CD14-positive monocyte (primary cell): ENCODE data around the gene FGF14. TPM values are rescaled to one million over a fixed set of nuclear protein-coding genes. Genes with fewer than 3 reads are reported as not detected.

Experiments used
- DNase-seq, 3 donors: peaks; one replicate each; pipeline ENCODE4 v3.0.0-alpha.2; 2011 to 2022
- H2AFZ ChIP-seq: 2 replicates; pipeline ENCODE4 v1.6.0; 2012; ENCODE audit warnings: mild to moderate bottlenecking, low read depth, low read length, inconsistent platforms; ENCODE audit not compliant: insufficient read depth, poor library complexity, severe bottlenecking
- H3K27ac ChIP-seq, 2 donors: 1 replicate in 1 of 2; 2 replicates in 1 of 2; pipeline ENCODE4 v1.5.1; 2012 to 2013; ENCODE audit warnings: low read length in 2 of 2, control low read depth in 1 of 2, inconsistent platforms in 1 of 2, low read depth in 1 of 2, mild to moderate bottlenecking in 1 of 2
- H3K27me3 ChIP-seq, 2 donors: one replicate each; pipeline versions ENCODE4 v1.6.0 to v1.6.1; 2011 to 2013; ENCODE audit warnings: low read length in 2 of 2; ENCODE audit not compliant: control insufficient read depth in 2 of 2, insufficient read depth in 2 of 2
- H3K36me3 ChIP-seq, 2 donors: replicated peaks in 1 of 2; 1 replicate in 1 of 2; 2 replicates in 1 of 2; pipeline versions ENCODE4 v1.5.1 to v1.6.1; 2012 to 2013; ENCODE audit warnings: low read length in 2 of 2, control low read depth in 1 of 2, inconsistent platforms in 1 of 2, mild to moderate bottlenecking in 1 of 2; ENCODE audit not compliant: insufficient read depth in 2 of 2, control insufficient read depth in 1 of 2
- H3K4me1 ChIP-seq, 2 donors: 1 replicate in 1 of 2; 2 replicates in 1 of 2; pipeline versions ENCODE4 v1.5.1 to v1.6.1; 2012 to 2013; ENCODE audit warnings: low read length in 2 of 2, control low read depth in 1 of 2, inconsistent platforms in 1 of 2, mild to moderate bottlenecking in 1 of 2, moderate library complexity in 1 of 2; ENCODE audit not compliant: insufficient read depth in 2 of 2, control insufficient read depth in 1 of 2
- H3K4me2 ChIP-seq: replicated peaks from 2 replicates; pipeline ENCODE3; 2012; ENCODE audit warnings: low read length, moderate library complexity, mild to moderate bottlenecking; ENCODE audit not compliant: poor library complexity, severe bottlenecking; ENCODE audit errors: extremely low read depth
- H3K4me3 ChIP-seq, 3 experiments: fragments of 200-600 bp in 1 of 3; sonication (generic) in 1 of 3; replicated peaks in 1 of 3; 1 replicate in 2 of 3; 2 replicates in 1 of 3; pipeline ENCODE4 v1.5.1; 2011 to 2013; ENCODE audit warnings: low read length in 3 of 3, mild to moderate bottlenecking in 3 of 3, control low read depth in 2 of 3, low read depth in 2 of 3, inconsistent platforms in 1 of 3, moderate library complexity in 1 of 3
- H3K79me2 ChIP-seq: 2 replicates; pipeline ENCODE4 v1.6.0; 2012; ENCODE audit warnings: mild to moderate bottlenecking, control low read depth, inconsistent platforms, low read length, moderate library complexity; ENCODE audit not compliant: insufficient read depth
- H3K9ac ChIP-seq: 2 replicates; pipeline ENCODE4 v1.6.0; 2017; ENCODE audit warnings: low read length, mild to moderate bottlenecking; ENCODE audit not compliant: insufficient read depth, poor library complexity, severe bottlenecking
- H3K9me3 ChIP-seq, 2 donors: replicated peaks in 1 of 2; 1 replicate in 1 of 2; 2 replicates in 1 of 2; pipeline versions ENCODE4 v1.5.1 to v1.6.1; 2012 to 2013; ENCODE audit warnings: low read length in 2 of 2, control low read depth in 1 of 2; ENCODE audit not compliant: control insufficient read depth in 1 of 2, insufficient read depth in 1 of 2
- H4K20me1 ChIP-seq: 2 replicates; pipeline ENCODE4 v1.6.0; 2012; ENCODE audit warnings: mild to moderate bottlenecking, low read length, control low read depth, moderate library complexity; ENCODE audit not compliant: insufficient read depth
- H3K27ac Mint-ChIP-seq, 7 donors: one replicate each; pipeline ENCODE4 v1.8.0; 2020; ENCODE audit warnings: mild to moderate bottlenecking in 7 of 7, mixed read lengths in 7 of 7, moderate library complexity in 6 of 7, inconsistent platforms in 2 of 7
- H3K27me3 Mint-ChIP-seq, 3 donors: one replicate each; pipeline ENCODE4 v1.8.0; 2021 to 2022; ENCODE audit warnings: low read depth in 3 of 3, mild to moderate bottlenecking in 3 of 3, mixed read lengths in 3 of 3, moderate library complexity in 3 of 3, inconsistent platforms in 1 of 3
- H3K36me3 Mint-ChIP-seq, 2 donors: one replicate each; pipeline ENCODE4 v1.8.0; 2020; ENCODE audit warnings: mixed read lengths in 2 of 2, inconsistent platforms in 1 of 2, mild to moderate bottlenecking in 1 of 2
- H3K4me1 Mint-ChIP-seq: one replicate; pipeline ENCODE4 v1.8.0; 2020; ENCODE audit warnings: mild to moderate bottlenecking, mixed read lengths
- H3K4me3 Mint-ChIP-seq, 2 donors: one replicate each; pipeline ENCODE4 v1.8.0; 2020; ENCODE audit warnings: mild to moderate bottlenecking in 2 of 2, mixed read lengths in 2 of 2, moderate library complexity in 1 of 2
- H3K9me3 Mint-ChIP-seq, 7 donors: one replicate each; pipeline ENCODE4 v1.8.0; 2020 to 2022; ENCODE audit warnings: mixed read lengths in 7 of 7, mild to moderate bottlenecking in 6 of 7, moderate library complexity in 6 of 7, inconsistent platforms in 2 of 7
- WGBS: methylation state at CpG from one replicate; pipeline ENCODE4 v1.1.5; 2013; ENCODE audit warnings: missing lambda C conversion rate; ENCODE audit not compliant: insufficient coverage; 5-methylcytosine and 5-hydroxymethylcytosine counted together
- intact Hi-C, 2 donors: fragments of 100-400 bp; cut with micrococcal nuclease; formaldehyde crosslinking; loops; one replicate each; pipeline versions ENCODE4 v1.15.0 to v1.15.1; 2023
- polyA plus RNA-seq, 3 donors: library from polyadenylated mRNA; depleted of rRNA in 1 of 3; unstranded in 2 of 3; stranded (reverse) in 1 of 3; fragments of 300-500 nt in 2 of 3; fragments of >200 nt in 1 of 3; fragmentation: Illumina TruSeq in 2 of 3; gene quantifications; 1 replicate in 2 of 3; 2 replicates in 1 of 3; pipeline ENCODE4 v1.2.3, GENCODE V29; 2012 to 2021
- TF ChIP-seq, protein P1 (sequence below): fragments of 200-600 bp; IDR thresholded peaks from one replicate; pipeline ENCODE4 v1.8.0; 2022; ENCODE audit warnings: antibody characterized with exemption, mild to moderate bottlenecking

FGF14 gene
- polyA plus RNA-seq, 3 donors, result not detected

DNA sequence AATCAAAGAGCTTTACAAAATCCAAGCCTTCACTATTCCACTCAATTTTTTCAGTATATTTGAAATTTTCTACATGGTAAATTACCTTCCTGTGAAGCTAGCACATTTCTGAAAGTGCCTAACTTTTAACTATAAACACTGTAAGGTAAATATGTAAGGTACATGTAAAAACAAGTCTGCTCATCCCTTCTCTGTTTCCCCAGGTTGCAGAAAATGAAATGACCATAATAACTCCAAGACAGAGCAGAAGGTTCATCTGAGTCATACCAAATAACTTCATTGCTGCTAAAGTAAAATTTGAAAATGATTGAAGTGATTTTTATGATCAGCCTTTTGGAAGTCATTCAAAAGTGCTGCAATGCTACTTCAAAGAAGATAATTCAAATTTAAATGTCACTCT lies 28.6 kb downstream of the FGF14 start:
- Histone ChIP-seq H4K20me1 (no peaks in the 10 kb centered on the region), H3K4me3 (no peak overlapping the region), H3K9me3 (no peaks in the 10 kb centered on the region), H3K36me3 (no peaks in the 10 kb centered on the region), H3K4me2 (no peak overlapping the region), H3K27me3 (no peaks in the 10 kb centered on the region), H3K27ac (no peak overlapping the region), H3K79me2 (no peaks in the 10 kb centered on the region), H3K9ac (no peak overlapping the region), H3K4me1 (no peaks in the 10 kb centered on the region), H2AFZ (no peak overlapping the region)
- no peak overlapping the region for H3K4me3 Mint-ChIP-seq
- TF ChIP-seq, protein P1, sequence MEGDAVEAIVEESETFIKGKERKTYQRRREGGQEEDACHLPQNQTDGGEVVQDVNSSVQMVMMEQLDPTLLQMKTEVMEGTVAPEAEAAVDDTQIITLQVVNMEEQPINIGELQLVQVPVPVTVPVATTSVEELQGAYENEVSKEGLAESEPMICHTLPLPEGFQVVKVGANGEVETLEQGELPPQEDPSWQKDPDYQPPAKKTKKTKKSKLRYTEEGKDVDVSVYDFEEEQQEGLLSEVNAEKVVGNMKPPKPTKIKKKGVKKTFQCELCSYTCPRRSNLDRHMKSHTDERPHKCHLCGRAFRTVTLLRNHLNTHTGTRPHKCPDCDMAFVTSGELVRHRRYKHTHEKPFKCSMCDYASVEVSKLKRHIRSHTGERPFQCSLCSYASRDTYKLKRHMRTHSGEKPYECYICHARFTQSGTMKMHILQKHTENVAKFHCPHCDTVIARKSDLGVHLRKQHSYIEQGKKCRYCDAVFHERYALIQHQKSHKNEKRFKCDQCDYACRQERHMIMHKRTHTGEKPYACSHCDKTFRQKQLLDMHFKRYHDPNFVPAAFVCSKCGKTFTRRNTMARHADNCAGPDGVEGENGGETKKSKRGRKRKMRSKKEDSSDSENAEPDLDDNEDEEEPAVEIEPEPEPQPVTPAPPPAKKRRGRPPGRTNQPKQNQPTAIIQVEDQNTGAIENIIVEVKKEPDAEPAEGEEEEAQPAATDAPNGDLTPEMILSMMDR, result no peak
- DNase-seq, result no peak
- H3K27me3 Mint-ChIP-seq, result no peaks in the 10 kb centered on the region
- H3K36me3 Mint-ChIP-seq, result no peaks in the 10 kb centered on the region
- no peaks in the 10 kb centered on the region for H3K9me3 Mint-ChIP-seq
- intact Hi-C loops, result no loop called here
- no peak overlapping the region for H3K27ac Mint-ChIP-seq
- H3K4me1 Mint-ChIP-seq, result no peaks in the 10 kb centered on the region

DNA sequence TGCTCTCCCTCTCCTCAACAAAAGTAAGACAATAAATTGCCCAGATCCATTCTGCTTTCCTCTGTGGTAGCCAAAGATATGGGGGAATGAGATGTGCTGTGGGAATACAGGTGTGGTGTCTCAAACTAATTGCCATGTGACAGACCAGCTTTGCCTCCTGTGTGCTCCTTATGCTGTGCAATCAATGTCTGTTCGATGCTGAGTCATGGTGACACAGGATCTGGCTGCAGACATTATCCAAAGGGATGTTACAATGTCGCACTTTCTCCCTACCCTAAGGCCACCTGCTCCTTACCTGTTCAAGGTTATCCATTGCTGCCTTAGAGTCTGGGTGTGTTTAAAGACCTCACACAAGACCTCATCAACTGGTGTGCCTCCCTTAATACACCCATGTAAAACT lies 32.5 kb downstream of the FGF14 start:
- WGBS, result 71% methylated on average over 1 of the region's 2 CpGs
- intact Hi-C loops, result no loop called here
- no peaks in the 10 kb centered on the region for H3K79me2 ChIP-seq

More for the DNA sequence above, 32.5 kb downstream of the FGF14 start:
- Histone ChIP-seq H3K4me2 (no peak overlapping the region), H3K9ac (no peak overlapping the region), H3K4me1 (no peaks in the 10 kb centered on the region), H3K9me3 (no peaks in the 10 kb centered on the region), H2AFZ (no peak overlapping the region), H3K36me3 (no peaks in the 10 kb centered on the region), H3K4me3 (no peak overlapping the region), H3K27ac (no peak overlapping the region), H4K20me1 (no peaks in the 10 kb centered on the region), H3K27me3 (no peaks in the 10 kb centered on the region)
- TF ChIP-seq, protein P1, result no peak
- DNase-seq, result no peak
- Mint-ChIP-seq H3K4me1 (no peaks in the 10 kb centered on the region), H3K4me3 (no peak overlapping the region), H3K27ac (peak overlapping the region in 1 of 7 donors; percentile 30), H3K36me3 (no peaks in the 10 kb centered on the region), H3K9me3 (peaks cover 0 to 3% (median 0%) of the 10 kb centered on the region in 7 donors), H3K27me3 (no peaks in the 10 kb centered on the region)
